Lower leg skin (tissue), 3 donors: Measurements from ENCODE around the gene HNF4A.
A peak's percentile ranks its signal among the peaks of the same experiment; 100 is the strongest.

ENCODE experiments used
- CTCF ChIP-seq, 3 donors: fragments of 450-650 bp; IDR thresholded peaks; one replicate each; pipeline ENCODE4 v1.5.1; 2016; ENCODE audit warnings: antibody characterized with exemption in 3 of 3, mild to moderate bottlenecking in 3 of 3, moderate library complexity in 2 of 3
- POLR2A ChIP-seq, 2 donors: fragments of 450-650 bp; IDR thresholded peaks; one replicate each; pipeline ENCODE4 v1.6.1; 2016 to 2017; ENCODE audit warnings: antibody characterized with exemption in 2 of 2, mild to moderate bottlenecking in 1 of 2, moderate library complexity in 1 of 2

GRCh38 chr20:44394452-44394701 lies 38.9 kb downstream of the HNF4A start:
- peak in 1 of 3 donors; percentile 8 for TF ChIP-seq CTCF (IDR thresholded peaks at IDR 0.05)
- TF ChIP-seq POLR2A (IDR thresholded peaks at IDR 0.05), result no peak
